ENCODE results near the gene LILRB5.
"Not testable (repeated sequence)": the region's sequence is repeated elsewhere in the genome, so short reads cannot be mapped to it uniquely, and the experiment has no call there.

LILRB5 gene

GRCh38 chr19:54287456-54287855 lies 30.4 kb upstream of the LILRB5 start:
- Histone ChIP-seq H3K79me2 (ENCODE audit: insufficient read depth, low read depth) (no peaks in the 10 kb centered on the region), H3K36me3 (ENCODE audit: insufficient read depth) (no peaks in the 10 kb centered on the region), H3K27ac (no peak overlapping the region), H3K4me3 (IDR thresholded peaks at IDR 0.05; ENCODE audit: insufficient read depth, low read depth, low read length) (no peak overlapping the region), H4K20me1 (ENCODE audit: insufficient read depth) (no peaks in the 10 kb centered on the region), H3K4me1 (ENCODE audit: low read depth, poor library complexity, severe bottlenecking) (no peaks in the 10 kb centered on the region), H3K4me2 (no peak overlapping the region), H3K9ac (no peak overlapping the region), H2AFZ (ENCODE audit: low read depth) (no peak overlapping the region), H3K27me3 (ENCODE audit: insufficient read depth, low read depth) (peaks cover 44% of the 10 kb centered on the region)
- TF ChIP-seq, protein P1, sequence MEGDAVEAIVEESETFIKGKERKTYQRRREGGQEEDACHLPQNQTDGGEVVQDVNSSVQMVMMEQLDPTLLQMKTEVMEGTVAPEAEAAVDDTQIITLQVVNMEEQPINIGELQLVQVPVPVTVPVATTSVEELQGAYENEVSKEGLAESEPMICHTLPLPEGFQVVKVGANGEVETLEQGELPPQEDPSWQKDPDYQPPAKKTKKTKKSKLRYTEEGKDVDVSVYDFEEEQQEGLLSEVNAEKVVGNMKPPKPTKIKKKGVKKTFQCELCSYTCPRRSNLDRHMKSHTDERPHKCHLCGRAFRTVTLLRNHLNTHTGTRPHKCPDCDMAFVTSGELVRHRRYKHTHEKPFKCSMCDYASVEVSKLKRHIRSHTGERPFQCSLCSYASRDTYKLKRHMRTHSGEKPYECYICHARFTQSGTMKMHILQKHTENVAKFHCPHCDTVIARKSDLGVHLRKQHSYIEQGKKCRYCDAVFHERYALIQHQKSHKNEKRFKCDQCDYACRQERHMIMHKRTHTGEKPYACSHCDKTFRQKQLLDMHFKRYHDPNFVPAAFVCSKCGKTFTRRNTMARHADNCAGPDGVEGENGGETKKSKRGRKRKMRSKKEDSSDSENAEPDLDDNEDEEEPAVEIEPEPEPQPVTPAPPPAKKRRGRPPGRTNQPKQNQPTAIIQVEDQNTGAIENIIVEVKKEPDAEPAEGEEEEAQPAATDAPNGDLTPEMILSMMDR (conservative IDR thresholded peaks at IDR 0.05; ENCODE audit: low read depth, low read length): no peak

DNA sequence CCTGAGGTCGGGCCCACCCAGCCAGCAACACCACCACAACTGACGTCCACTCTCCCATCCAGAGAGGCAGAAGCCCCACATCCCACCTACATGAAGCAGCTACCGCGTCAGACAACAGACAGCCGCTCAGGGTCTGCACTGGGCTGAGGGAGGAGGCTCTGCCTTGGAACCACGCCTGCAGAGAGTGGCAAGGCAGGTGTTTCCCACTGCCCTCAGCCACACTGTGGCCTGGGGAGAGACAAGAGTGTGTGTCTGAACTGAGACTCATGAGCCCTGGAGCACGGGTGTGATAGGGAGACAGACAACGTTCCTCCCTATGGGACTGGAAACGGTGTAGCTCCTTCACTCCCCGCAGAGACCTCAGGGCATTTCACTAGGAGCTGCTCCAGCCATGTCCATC lies 29.2 kb upstream of the LILRB5 start:
- H3K27me3 ChIP-seq (ENCODE audit: insufficient read depth, low read depth): peaks cover 46% of the 10 kb centered on the region
- not testable (repeated sequence) for H3K36me3 ChIP-seq (ENCODE audit: insufficient read depth); H4K20me1 ChIP-seq (ENCODE audit: insufficient read depth); H3K4me1 ChIP-seq (ENCODE audit: low read depth, poor library complexity, severe bottlenecking); H3K27ac ChIP-seq; H3K9ac ChIP-seq; H2AFZ ChIP-seq (ENCODE audit: low read depth); H3K4me2 ChIP-seq; H3K79me2 ChIP-seq (ENCODE audit: insufficient read depth, low read depth); H3K4me3 ChIP-seq (IDR thresholded peaks at IDR 0.05; ENCODE audit: insufficient read depth, low read depth, low read length)

DNA sequence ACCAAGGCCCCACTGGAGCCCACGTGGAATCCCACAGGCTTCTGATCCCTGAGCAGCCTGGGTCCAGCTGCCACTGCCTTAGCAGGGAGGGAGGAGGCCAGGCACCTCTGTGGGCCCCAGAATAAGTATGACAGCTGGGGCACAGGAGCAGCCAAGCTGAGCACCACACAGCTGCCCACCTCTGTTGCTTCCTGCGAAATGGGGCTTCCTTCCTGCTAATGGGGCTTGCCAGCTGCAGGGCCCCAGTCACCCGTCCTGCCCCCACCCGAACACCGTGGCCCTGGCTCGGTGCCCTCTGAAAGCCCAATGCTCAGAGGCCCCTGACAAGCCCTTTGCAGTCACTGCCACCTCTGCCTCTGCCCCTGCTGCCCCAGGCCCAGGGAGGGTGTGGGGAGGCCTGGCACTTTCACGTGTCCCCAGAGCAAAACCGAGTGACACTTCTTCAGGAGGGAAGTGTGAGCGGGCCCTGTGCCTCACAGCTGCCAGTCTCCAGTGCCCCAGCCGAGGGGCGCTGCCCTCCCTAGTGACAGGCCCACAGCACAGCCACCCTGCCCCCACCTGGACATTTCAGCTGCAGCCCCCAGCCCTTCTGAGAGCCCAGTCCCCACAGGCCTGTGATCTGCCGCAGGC lies 28.5 kb upstream of the LILRB5 start:
- H4K20me1 ChIP-seq (ENCODE audit: insufficient read depth): not testable (repeated sequence)

DNA sequence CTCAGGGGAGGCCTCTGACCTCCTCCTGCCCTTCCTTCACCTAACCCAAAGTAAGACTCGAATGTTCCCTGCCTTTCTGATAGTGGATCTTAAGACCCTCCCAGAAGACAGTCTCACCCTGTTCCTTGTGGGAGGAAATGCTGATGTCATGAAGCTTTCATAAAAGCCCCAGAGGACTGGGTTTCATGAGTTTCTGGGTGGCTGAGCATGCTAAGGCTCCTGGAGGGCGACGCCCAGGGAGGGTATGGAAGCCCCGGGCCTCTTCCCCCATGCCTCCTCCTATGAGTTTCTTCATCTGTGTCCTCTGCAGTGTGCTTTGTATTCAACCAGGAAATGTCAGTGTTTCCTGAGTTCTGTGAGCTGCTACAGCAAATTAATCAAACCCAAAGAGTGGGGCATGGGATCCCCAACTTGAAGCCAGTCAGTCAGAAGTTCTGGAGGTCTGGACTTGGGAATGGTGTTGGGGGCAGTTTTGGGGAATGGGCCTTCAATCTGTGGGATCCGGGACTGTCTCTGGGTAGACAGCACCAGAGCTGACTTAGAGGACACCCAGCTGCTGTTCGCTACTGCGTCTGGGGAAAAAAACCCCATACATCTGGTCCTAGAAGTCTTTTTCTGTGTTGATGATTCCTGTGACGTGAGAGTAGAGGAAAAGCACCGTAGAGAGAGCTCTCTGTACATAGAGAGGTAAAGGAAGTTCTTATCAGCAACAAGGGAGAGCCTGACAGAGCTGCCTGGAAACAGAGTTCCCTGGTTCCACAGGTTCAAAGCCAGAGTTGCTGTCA lies 25.8 kb upstream of the LILRB5 start:
- H3K4me1 ChIP-seq (ENCODE audit: low read depth, poor library complexity, severe bottlenecking): no peaks in the 10 kb centered on the region
- H2AFZ ChIP-seq (ENCODE audit: low read depth): no peak overlapping the region
- no peak overlapping the region for H3K4me3 ChIP-seq (IDR thresholded peaks at IDR 0.05; ENCODE audit: insufficient read depth, low read depth, low read length)
- H3K36me3 ChIP-seq (ENCODE audit: insufficient read depth): no peaks in the 10 kb centered on the region
- no peak overlapping the region for H3K9ac ChIP-seq
- H3K79me2 ChIP-seq (ENCODE audit: insufficient read depth, low read depth): no peaks in the 10 kb centered on the region
- peaks cover 27% of the 10 kb centered on the region; the same call in 1 of the 2 replicates for H3K27me3 ChIP-seq (ENCODE audit: insufficient read depth, low read depth)
- TF ChIP-seq, protein P1 (conservative IDR thresholded peaks at IDR 0.05; ENCODE audit: low read depth, low read length): no peak
- no peaks in the 10 kb centered on the region for H4K20me1 ChIP-seq (ENCODE audit: insufficient read depth)
- H3K4me2 ChIP-seq: no peak overlapping the region
- no peak overlapping the region for H3K27ac ChIP-seq

More for the DNA sequence above, 28.5 kb upstream of the LILRB5 start:
- not testable (repeated sequence) for H3K9ac ChIP-seq; H3K4me1 ChIP-seq (ENCODE audit: low read depth, poor library complexity, severe bottlenecking); H3K36me3 ChIP-seq (ENCODE audit: insufficient read depth); H3K4me3 ChIP-seq (IDR thresholded peaks at IDR 0.05; ENCODE audit: insufficient read depth, low read depth, low read length); H3K27ac ChIP-seq; H2AFZ ChIP-seq (ENCODE audit: low read depth); H3K4me2 ChIP-seq; H3K79me2 ChIP-seq (ENCODE audit: insufficient read depth, low read depth)
- peaks cover 45% of the 10 kb centered on the region for H3K27me3 ChIP-seq (ENCODE audit: insufficient read depth, low read depth)

- H3K4me2 ChIP-seq; H3K36me3 ChIP-seq (ENCODE audit: insufficient read depth); H3K79me2 ChIP-seq (ENCODE audit: insufficient read depth, low read depth); H3K27ac ChIP-seq; H3K4me1 ChIP-seq (ENCODE audit: low read depth, poor library complexity, severe bottlenecking); H3K9ac ChIP-seq; H3K4me3 ChIP-seq (IDR thresholded peaks at IDR 0.05; ENCODE audit: insufficient read depth, low read depth, low read length); H2AFZ ChIP-seq (ENCODE audit: low read depth); H4K20me1 ChIP-seq (ENCODE audit: insufficient read depth): not testable (repeated sequence)
- H3K27me3 ChIP-seq (ENCODE audit: insufficient read depth, low read depth): peaks cover 16% of the 10 kb centered on the region; the same call in 1 of the 2 replicates
Measured at GRCh38 chr19:54281729-54282075, 24.6 kb upstream of the LILRB5 start.
